ENCODE data around the gene GNB2.

GNB2 gene

GRCh38 chr7:100673302-100673941 lies at the start of gene GNB2:
TSS of gene GNB2 (plus strand) at chr7:100673740. CDS start at chr7:100676266, 2,526 bp downstream.
- Mint-ChIP-seq H3K27me3 (no peaks in the 10 kb centered on the region), H3K9me3 (no peaks in the 10 kb centered on the region), H3K27ac (peak within 1 kb of the TSS; percentile 95), H3K4me1 (peaks cover 19% of the 10 kb centered on the region), H3K36me3 (no peaks in the 10 kb centered on the region), H3K4me3 (peak within 1 kb of the TSS; percentile 95)

GRCh38 chr7:100623951-100624824 lies 49.4 kb upstream of the GNB2 start:
- Mint-ChIP-seq H3K4me1 (peaks cover 21% of the 10 kb centered on the region), H3K9me3 (no peaks in the 10 kb centered on the region), H3K27me3 (no peaks in the 10 kb centered on the region), H3K27ac (peak overlapping the region; percentile 47), H3K36me3 (no peaks in the 10 kb centered on the region), H3K4me3 (no peak overlapping the region)

GRCh38 chr7:100626055-100626454 lies 47.5 kb upstream of the GNB2 start:
- peak overlapping the region; percentile 55 for H3K27ac Mint-ChIP-seq
- no peaks in the 10 kb centered on the region for H3K36me3 Mint-ChIP-seq
- H3K4me1 Mint-ChIP-seq: peaks cover 27% of the 10 kb centered on the region
- no peaks in the 10 kb centered on the region for H3K9me3 Mint-ChIP-seq
- no peaks in the 10 kb centered on the region for H3K27me3 Mint-ChIP-seq
- H3K4me3 Mint-ChIP-seq: peak overlapping the region; percentile 75

- Mint-ChIP-seq H3K27ac (peak overlapping the region; percentile 79), H3K4me1 (peaks cover 27% of the 10 kb centered on the region), H3K27me3 (no peaks in the 10 kb centered on the region), H3K4me3 (peak overlapping the region; percentile 75), H3K36me3 (no peaks in the 10 kb centered on the region), H3K9me3 (no peaks in the 10 kb centered on the region)
Observed at GRCh38 chr7:100626530-100627237, 46.9 kb upstream of the GNB2 start.

- Mint-ChIP-seq H3K27ac (no peak overlapping the region), H3K4me3 (peak overlapping the region; percentile 75), H3K9me3 (no peaks in the 10 kb centered on the region), H3K27me3 (no peaks in the 10 kb centered on the region), H3K36me3 (no peaks in the 10 kb centered on the region), H3K4me1 (peaks cover 29% of the 10 kb centered on the region)
Observed at GRCh38 chr7:100627238-100627549, 46.3 kb upstream of the GNB2 start.

DNA sequence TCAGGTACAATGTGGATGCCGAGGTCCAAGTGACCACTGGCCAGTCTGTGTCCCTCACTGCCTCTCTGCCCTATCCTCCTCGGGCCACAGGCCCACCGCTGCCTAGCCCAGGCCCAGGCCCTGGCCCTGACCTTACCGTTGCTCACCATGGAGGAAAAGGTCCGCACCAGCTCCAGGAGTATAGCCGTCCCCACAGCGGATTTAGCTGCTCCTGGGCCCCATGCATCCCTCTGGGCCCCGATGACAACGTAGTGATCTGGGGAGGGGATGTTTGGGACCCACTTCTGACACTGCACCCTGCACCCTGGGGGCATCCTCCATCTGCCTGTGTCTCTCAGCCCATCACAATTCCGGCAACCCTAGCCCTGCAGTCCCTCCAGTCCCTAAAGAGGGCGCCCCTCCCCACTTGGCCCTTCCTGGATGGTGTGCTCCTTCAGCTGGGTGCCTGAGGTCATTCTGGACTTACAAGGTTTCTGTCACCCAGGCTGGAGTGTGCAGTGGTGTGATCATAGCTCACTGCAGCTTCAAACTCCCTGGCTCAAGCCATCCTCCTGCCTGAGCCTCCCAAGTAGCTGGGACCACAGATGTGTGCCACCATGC lies 44.3 kb upstream of the GNB2 start:
- Mint-ChIP-seq H3K4me1 (peaks cover 39% of the 10 kb centered on the region), H3K27ac (no peak overlapping the region), H3K36me3 (no peaks in the 10 kb centered on the region), H3K9me3 (no peaks in the 10 kb centered on the region), H3K4me3 (no peak overlapping the region), H3K27me3 (no peaks in the 10 kb centered on the region)

DNA sequence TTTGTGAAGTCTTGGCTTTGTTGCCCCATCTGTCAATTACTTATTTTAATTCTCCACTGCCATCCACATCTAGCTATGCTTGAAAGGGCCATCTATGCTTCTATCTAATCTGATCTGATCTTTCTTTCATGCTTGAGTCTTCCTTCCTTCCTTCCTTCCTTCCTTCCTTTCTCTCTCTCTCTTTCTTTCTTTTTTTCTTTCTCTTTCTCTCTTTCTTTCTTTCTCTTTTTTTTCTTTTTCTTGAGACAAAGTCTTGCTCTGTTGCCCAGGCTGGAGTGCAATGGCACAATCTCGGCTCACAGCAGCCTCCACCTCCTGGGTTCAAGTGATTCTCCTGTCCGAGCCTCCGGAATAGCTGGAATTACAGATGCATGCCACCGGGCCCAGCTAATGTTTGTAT lies 43.5 kb upstream of the GNB2 start:
- peak overlapping the region; percentile 30 for H3K27ac Mint-ChIP-seq
- H3K4me1 Mint-ChIP-seq: peaks cover 37% of the 10 kb centered on the region
- H3K36me3 Mint-ChIP-seq: no peaks in the 10 kb centered on the region
- H3K4me3 Mint-ChIP-seq: no peak overlapping the region
- no peaks in the 10 kb centered on the region for H3K27me3 Mint-ChIP-seq
- H3K9me3 Mint-ChIP-seq: no peaks in the 10 kb centered on the region

- H3K4me1 Mint-ChIP-seq: peaks cover 27% of the 10 kb centered on the region
- H3K27ac Mint-ChIP-seq: peak overlapping the region; percentile 90
- no peaks in the 10 kb centered on the region for H3K9me3 Mint-ChIP-seq
- H3K27me3 Mint-ChIP-seq: no peaks in the 10 kb centered on the region
- no peaks in the 10 kb centered on the region for H3K36me3 Mint-ChIP-seq
- H3K4me3 Mint-ChIP-seq: peak overlapping the region; percentile 89
Observed at GRCh38 chr7:100632951-100633717, 40.4 kb upstream of the GNB2 start.

DNA sequence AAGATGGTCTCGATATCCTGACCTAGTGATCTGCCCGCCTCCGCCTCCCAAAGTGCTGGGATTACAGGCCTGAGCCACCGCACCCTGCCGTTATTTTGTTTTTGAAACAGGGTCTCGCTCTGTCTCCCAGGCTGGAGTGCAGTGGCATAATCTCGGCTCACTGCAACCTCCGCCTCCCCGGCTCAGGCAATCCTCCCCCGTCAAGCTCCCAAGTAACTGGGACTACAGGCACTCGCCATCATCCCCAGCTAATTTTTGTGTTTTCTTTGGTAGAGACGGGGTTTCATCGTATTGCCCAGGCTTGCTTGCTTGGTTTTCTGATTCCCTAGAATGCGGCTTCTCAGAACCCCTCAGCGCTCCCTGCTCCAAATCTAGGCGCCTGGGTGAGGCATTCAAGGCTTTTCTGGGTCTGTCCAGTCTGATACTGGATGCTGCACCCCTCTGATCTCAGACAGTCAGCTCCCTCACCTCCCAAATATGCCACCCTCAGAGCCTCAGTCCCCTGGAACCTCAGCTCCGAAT lies 33.5 kb upstream of the GNB2 start:
- Mint-ChIP-seq H3K36me3 (no peaks in the 10 kb centered on the region), H3K27me3 (no peaks in the 10 kb centered on the region), H3K4me1 (no peaks in the 10 kb centered on the region), H3K9me3 (no peaks in the 10 kb centered on the region), H3K4me3 (no peak overlapping the region), H3K27ac (no peak overlapping the region)

DNA sequence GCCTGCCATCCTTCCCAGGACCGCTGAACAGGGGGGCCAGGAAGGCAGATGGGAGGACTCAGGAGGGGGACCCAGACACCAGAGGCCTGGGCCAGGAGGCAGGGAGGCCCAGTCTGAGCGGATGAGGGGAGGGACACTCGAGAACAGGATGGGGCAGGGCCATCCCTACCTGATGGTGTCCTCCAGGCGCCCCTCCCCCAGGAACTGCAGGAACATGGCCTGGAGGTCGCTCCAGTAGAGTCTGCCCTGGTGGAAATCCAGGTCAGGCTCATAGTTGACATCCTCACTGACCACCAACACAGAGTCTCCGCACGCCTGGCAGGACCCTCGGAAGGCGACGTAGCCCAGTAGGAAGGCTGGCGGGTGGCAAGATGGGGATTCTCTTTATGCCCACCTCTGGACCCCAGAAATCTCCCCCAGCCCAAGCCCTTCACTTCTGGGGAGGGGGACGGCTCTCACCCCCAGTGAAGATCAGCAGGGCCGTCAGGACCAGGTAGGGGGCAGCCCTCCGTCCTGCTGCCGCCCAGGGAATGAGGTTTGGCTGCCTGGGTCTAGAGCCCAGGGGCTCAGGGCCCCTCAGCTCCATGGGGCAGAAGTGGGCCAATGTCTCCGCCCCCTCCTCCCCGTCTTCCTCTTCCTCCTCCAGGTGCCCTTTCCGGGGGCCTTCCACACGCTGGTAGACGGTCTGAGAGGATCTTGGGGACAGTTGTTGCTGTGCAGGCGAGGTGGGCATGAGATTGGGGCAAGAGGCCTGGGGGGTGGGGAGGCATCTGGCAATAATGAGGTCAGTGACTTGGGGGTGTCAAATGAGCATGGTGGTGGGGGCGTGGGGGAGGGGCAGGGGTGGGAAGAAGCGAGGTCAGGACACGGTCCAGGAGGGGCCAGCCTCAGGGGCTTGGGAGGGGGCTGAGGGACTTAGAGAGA lies 32.8 kb upstream of the GNB2 start:
- Mint-ChIP-seq H3K4me3 (no peak overlapping the region), H3K27ac (no peak overlapping the region), H3K4me1 (no peaks in the 10 kb centered on the region), H3K27me3 (no peaks in the 10 kb centered on the region), H3K9me3 (no peaks in the 10 kb centered on the region), H3K36me3 (no peaks in the 10 kb centered on the region)

- H3K27ac Mint-ChIP-seq: no peak within 1 kb of the TSS
- no peaks in the 10 kb centered on the region for H3K27me3 Mint-ChIP-seq
- no peaks in the 10 kb centered on the region for H3K9me3 Mint-ChIP-seq
- H3K36me3 Mint-ChIP-seq: no peaks in the 10 kb centered on the region
- no peaks in the 10 kb centered on the region for H3K4me1 Mint-ChIP-seq
- H3K4me3 Mint-ChIP-seq: no peak within 1 kb of the TSS
Observed at GRCh38 chr7:100641463-100641859, 32.1 kb upstream of the GNB2 start, which contains the start of gene TFR2. TSS of gene TFR2 (minus strand) at chr7:100641552. CDS start at chr7:100641509, 43 bp downstream.

DNA sequence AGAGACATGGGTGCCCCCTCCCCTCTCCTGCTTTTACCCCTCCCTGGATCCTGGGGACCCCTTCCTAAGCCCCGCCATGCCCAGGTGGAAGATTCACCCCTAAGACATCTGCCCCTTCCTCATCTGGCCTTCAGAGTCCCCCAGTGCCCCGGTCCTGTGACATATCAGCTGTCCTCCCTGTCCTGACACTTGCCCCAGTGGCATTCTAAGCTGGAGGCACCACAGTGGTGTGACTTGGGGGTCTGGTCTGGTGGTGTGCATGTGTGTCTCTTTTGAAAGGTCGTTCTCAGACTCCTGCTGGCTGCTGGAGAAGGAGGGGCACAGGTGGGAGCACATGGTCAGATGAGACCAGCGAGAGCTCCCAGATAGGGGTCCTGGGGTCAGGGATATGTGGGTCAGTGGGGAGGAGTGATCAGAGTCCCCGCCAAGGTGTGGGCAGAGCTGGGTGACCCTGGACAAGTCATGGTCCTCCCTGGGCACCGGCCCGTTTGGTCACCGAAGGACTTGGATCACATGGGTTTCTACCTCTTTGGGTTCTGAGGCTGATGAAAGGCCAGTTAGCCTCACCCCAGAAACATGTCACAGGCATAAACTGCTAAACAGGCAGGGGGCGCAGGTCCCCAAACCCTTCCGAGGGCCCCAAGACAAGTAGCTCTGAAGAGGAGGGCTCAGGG lies 31.5 kb upstream of the GNB2 start:
- Mint-ChIP-seq H3K4me3 (no peak overlapping the region), H3K9me3 (no peaks in the 10 kb centered on the region), H3K36me3 (no peaks in the 10 kb centered on the region), H3K27me3 (no peaks in the 10 kb centered on the region), H3K27ac (no peak overlapping the region), H3K4me1 (no peaks in the 10 kb centered on the region)

GRCh38 chr7:100642534-100642907 lies 31.0 kb upstream of the GNB2 start:
- Mint-ChIP-seq H3K27me3 (peaks cover under 1% of the 10 kb centered on the region), H3K9me3 (no peaks in the 10 kb centered on the region), H3K27ac (no peak overlapping the region), H3K4me1 (no peaks in the 10 kb centered on the region), H3K4me3 (no peak overlapping the region), H3K36me3 (no peaks in the 10 kb centered on the region)
